Measurements from ENCODE around the gene WNT16.
A peak's percentile ranks its signal among the peaks of the same experiment; 100 is the strongest.

Gene WNT16, protein sequence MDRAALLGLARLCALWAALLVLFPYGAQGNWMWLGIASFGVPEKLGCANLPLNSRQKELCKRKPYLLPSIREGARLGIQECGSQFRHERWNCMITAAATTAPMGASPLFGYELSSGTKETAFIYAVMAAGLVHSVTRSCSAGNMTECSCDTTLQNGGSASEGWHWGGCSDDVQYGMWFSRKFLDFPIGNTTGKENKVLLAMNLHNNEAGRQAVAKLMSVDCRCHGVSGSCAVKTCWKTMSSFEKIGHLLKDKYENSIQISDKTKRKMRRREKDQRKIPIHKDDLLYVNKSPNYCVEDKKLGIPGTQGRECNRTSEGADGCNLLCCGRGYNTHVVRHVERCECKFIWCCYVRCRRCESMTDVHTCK

DNA sequence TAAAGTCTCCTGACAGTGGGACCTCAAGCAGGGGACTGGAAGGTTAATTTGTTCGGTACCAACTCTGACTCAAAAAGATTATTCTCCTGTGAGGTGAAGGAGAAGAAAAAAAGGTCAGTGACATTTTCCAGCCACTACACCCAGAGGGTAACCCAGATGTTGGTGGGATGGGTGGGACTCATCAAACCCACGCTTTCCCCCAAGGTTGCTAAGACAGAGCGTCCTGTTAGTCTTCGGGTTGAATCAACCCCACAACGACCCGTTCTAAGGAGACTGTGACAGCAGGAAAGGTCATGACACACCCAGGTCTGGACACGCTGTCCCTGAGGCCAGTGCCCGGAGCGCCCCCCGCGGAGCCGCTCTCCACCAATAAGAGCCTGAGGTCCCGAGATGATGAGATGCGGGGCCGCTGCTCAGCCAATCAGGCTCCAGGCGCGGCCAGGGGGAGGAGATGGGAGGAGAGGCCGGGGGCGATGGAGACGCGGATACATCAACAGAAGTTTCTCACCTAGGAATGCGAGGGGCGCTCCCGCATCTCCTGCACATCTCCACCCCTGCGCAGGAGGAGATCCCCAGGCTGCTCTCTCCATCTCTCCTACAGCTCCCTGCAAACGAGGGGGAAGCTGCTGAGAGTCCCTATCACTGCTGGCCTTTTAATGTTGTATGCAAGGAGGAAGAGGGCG, at the start of gene WNT16:
WNT16 (plus strand) TSS at position 493 of the 683 bp plus-strand sequence. CDS start 293 bp downstream, outside the sequence.
- peak within 1 kb of the TSS; percentile 53 for H3K4me3 ChIP-seq (ENCODE audit: low read length)
- no peaks in the 10 kb centered on the region for H3K79me2 ChIP-seq (ENCODE audit: control insufficient read depth, low read length)
- no peaks in the 10 kb centered on the region for H3F3A ChIP-seq (ENCODE audit: control insufficient read depth, insufficient read depth)
- no peaks in the 10 kb centered on the region for H4K20me1 ChIP-seq (ENCODE audit: control insufficient read depth, insufficient read depth, low read depth, low read length)
- H3K36me3 ChIP-seq (ENCODE audit: control insufficient read depth, low read length): no peaks in the 10 kb centered on the region
- H3K4me1 ChIP-seq (ENCODE audit: control insufficient read depth, low read length): no peaks in the 10 kb centered on the region; the same call in 1 of the 2 replicates
- no peaks in the 10 kb centered on the region for H3K9me3 ChIP-seq (ENCODE audit: control insufficient read depth, insufficient read depth, low read length)
- H3K27me3 ChIP-seq (ENCODE audit: control insufficient read depth, low read length): peaks cover 36% of the 10 kb centered on the region
- H3K4me2 ChIP-seq (ENCODE audit: low read length): peak within 1 kb of the TSS; percentile 54
- H3K9me2 ChIP-seq (replicated peaks; ENCODE audit: control insufficient read depth, low read length): no peaks in the 10 kb centered on the region
- TF ChIP-seq, protein P1, sequence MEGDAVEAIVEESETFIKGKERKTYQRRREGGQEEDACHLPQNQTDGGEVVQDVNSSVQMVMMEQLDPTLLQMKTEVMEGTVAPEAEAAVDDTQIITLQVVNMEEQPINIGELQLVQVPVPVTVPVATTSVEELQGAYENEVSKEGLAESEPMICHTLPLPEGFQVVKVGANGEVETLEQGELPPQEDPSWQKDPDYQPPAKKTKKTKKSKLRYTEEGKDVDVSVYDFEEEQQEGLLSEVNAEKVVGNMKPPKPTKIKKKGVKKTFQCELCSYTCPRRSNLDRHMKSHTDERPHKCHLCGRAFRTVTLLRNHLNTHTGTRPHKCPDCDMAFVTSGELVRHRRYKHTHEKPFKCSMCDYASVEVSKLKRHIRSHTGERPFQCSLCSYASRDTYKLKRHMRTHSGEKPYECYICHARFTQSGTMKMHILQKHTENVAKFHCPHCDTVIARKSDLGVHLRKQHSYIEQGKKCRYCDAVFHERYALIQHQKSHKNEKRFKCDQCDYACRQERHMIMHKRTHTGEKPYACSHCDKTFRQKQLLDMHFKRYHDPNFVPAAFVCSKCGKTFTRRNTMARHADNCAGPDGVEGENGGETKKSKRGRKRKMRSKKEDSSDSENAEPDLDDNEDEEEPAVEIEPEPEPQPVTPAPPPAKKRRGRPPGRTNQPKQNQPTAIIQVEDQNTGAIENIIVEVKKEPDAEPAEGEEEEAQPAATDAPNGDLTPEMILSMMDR (IDR thresholded peaks at IDR 0.05; ENCODE audit: low read depth, low read length, poor library complexity, severe bottlenecking): no peak
- TF ChIP-seq EZH2phosphoT487 (IDR thresholded peaks at IDR 0.05; ENCODE audit: borderline replicate concordance, low read length): no peak
- no peak within 1 kb of the TSS for H3K27ac ChIP-seq (ENCODE audit: low read depth, low read length)

DNA sequence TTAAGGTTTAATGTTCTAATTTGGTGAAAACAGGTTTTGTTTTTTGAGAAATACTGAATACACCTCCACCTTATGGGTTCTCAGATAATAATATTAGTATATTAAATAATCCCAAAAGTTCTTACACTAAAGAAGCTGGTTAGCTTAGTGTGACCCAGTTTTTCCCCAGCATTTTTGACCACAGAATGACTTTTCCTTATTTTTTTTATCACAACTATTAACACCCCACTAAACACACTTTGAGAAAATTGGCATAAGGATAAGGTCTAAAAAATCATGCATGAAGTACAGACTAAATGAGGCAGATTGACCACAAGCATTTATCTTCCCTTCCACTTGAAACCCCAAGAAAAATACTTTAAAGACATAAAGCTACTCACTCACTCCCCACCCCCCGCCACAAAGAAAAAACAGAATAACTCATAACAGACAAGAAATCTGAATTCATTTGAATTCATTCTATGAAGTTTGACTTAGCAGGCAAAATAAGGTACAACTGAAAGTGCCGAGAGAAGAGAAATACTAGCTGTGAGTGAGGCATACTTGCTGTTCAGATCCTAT, 49.7 kb upstream of the WNT16 start:
- TF ChIP-seq EZH2phosphoT487 (IDR thresholded peaks at IDR 0.05; ENCODE audit: borderline replicate concordance, low read length): no peak
- TF ChIP-seq, protein P1 (IDR thresholded peaks at IDR 0.05; ENCODE audit: low read depth, low read length, poor library complexity, severe bottlenecking): no peak
- Histone ChIP-seq H3K4me2 (ENCODE audit: low read length) (no peak overlapping the region), H3K27me3 (ENCODE audit: control insufficient read depth, low read length) (no peaks in the 10 kb centered on the region), H4K20me1 (ENCODE audit: control insufficient read depth, insufficient read depth, low read depth, low read length) (no peaks in the 10 kb centered on the region), H3K9me3 (ENCODE audit: control insufficient read depth, insufficient read depth, low read length) (peaks cover under 1% of the 10 kb centered on the region; the same call in 1 of the 2 replicates), H3F3A (ENCODE audit: control insufficient read depth, insufficient read depth) (no peaks in the 10 kb centered on the region), H3K4me3 (ENCODE audit: low read length) (no peak overlapping the region), H3K27ac (ENCODE audit: low read depth, low read length) (no peak overlapping the region), H3K79me2 (ENCODE audit: control insufficient read depth, low read length) (no peaks in the 10 kb centered on the region), H3K9me2 (replicated peaks; ENCODE audit: control insufficient read depth, low read length) (no peaks in the 10 kb centered on the region), H3K36me3 (ENCODE audit: control insufficient read depth, low read length) (no peaks in the 10 kb centered on the region), H3K4me1 (ENCODE audit: control insufficient read depth, low read length) (no peaks in the 10 kb centered on the region)

DNA sequence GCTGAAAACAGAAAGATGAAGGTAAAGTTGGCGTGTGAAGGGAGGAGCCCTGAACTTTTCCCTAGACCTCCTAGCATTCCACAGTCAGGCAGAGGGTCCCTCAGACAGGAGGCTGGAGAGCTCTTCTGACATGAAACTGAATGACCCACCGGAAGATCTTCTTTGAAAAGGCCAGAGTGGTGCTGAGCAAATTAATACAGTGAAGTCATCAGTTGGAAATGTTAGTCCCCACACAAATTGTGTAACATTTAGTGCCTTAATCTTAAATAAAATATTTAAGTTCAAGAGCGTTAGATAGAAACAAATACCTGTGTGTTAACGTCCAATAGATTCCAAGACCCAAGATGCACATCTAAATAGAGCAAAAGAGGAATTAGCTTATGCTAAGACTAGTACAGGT, 49.0 kb upstream of the WNT16 start:
- no peak overlapping the region for H3K4me3 ChIP-seq (ENCODE audit: low read length)
- H3K9me2 ChIP-seq (replicated peaks; ENCODE audit: control insufficient read depth, low read length): no peaks in the 10 kb centered on the region
- no peak overlapping the region for H3K27ac ChIP-seq (ENCODE audit: low read depth, low read length)
- no peaks in the 10 kb centered on the region for H4K20me1 ChIP-seq (ENCODE audit: control insufficient read depth, insufficient read depth, low read depth, low read length)
- H3K36me3 ChIP-seq (ENCODE audit: control insufficient read depth, low read length): no peaks in the 10 kb centered on the region
- no peaks in the 10 kb centered on the region for H3K79me2 ChIP-seq (ENCODE audit: control insufficient read depth, low read length)
- no peak for TF ChIP-seq EZH2phosphoT487 (IDR thresholded peaks at IDR 0.05; ENCODE audit: borderline replicate concordance, low read length)
- TF ChIP-seq, protein P1 (IDR thresholded peaks at IDR 0.05; ENCODE audit: low read depth, low read length, poor library complexity, severe bottlenecking): no peak
- no peak overlapping the region for H3K4me2 ChIP-seq (ENCODE audit: low read length)
- no peaks in the 10 kb centered on the region for H3K4me1 ChIP-seq (ENCODE audit: control insufficient read depth, low read length)
- H3K9me3 ChIP-seq (ENCODE audit: control insufficient read depth, insufficient read depth, low read length): peaks cover 8% of the 10 kb centered on the region; the same call in 1 of the 2 replicates
- no peaks in the 10 kb centered on the region for H3F3A ChIP-seq (ENCODE audit: control insufficient read depth, insufficient read depth)
- no peaks in the 10 kb centered on the region for H3K27me3 ChIP-seq (ENCODE audit: control insufficient read depth, low read length)
